ENCODE results near the gene SWT1.

The SWT1 gene

DNA sequence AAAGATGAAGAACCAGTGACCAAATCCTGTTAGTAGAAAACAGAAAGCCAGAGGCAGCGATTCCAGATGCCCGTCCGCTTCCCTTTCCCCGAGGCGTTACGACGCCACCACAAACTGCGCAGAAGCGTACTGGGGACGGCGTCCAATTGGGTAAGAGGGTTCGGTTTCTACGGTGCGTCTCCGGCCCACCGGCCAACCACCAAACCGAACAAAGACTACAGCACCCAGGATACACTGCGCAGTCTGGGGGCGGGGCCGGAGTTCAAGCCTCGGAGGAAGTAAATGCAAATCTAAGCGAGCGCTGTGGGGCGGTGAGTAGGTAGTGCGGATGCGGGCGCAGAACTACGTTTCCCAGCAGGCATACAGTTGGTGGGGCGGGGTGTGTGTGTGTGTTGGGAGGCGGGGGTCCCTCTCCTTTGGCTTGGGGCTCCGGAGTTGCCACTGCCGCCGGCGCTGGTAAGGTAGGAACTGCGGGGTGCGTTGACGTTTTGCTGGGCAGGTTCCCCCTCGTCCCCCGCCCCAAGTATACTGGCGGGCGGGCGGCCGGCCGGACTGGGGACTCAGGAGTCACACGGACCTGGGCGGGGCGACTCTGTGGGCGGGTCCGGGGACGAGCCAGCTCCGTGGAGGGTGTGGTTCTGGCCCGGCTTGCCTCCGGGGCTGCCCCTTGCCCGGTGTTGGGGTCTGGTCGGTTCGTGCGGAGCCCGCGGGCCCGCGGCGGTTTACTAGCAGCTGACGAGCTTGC, at the start of gene SWT1, which contains the start of gene TRMT1L:
Gene SWT1, plus strand, starts transcription at position 314 of the 745 bp plus-strand sequence. CDS start 3,675 bp downstream, outside the sequence.
Gene TRMT1L, minus strand, starts transcription at position 100 of the 745 bp plus-strand sequence. CDS start 241 bp downstream, outside the sequence.
- peak; percentile 99 for DNase-seq

GRCh38 chr1:185108321-185108720, 48.6 kb upstream of the SWT1 start:
- no peak for DNase-seq

DNA sequence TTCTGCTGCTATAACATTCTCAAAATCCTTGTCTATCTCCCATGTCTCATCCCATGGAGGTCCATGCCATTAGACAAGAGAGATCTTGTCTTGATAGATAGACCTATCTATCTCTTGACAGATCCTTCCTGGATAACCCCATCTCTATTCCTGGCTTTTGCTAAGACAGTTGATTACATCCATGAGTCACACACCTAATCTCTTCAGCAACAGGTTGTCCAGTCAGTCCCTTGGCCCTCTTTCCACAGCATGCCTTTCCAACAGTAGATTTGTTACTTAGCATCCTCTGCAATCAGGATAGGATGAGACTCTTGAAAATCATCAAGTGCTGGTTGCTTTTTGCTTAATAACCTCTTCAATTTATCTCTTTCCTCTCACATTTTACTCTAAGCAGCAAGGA, 46.8 kb upstream of the SWT1 start:
- DNase-seq: no peak

DNA sequence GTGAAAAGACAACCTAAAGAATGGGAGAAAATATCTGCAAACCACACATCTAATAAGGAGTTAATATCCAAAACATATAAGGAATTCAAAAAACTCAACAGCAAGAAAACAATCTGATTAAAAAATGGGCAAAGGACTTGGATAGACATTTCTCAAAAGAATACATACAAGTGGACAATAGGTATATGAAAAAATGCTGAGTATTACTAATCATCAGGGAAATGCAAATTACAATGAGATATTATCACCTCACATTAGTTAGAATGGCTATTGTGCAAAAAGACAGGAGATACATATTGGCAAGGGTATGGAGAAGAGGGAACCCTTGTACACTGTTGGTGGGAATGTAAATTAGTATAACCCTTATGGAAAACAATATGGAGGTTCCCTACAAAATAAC, 45.1 kb upstream of the SWT1 start:
- no peak for DNase-seq

DNA sequence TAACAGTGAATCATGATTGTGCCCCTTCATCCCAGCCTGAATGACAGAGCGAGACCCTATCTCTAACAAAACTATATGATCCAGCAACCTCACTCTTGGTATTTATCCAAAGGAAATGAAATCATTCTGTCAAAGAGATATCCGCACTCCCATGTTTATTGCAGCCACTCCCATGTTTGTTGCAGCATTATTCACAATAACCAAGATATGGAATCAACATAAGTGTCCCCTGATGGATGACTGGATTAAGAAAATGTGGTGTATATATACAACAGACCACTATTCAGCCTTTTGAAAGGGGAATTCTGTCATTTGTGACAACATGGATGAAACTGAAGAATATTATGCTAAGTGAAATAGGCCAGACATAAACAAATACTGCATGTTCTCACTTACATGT, 44.6 kb upstream of the SWT1 start:
- no peak for DNase-seq

DNA sequence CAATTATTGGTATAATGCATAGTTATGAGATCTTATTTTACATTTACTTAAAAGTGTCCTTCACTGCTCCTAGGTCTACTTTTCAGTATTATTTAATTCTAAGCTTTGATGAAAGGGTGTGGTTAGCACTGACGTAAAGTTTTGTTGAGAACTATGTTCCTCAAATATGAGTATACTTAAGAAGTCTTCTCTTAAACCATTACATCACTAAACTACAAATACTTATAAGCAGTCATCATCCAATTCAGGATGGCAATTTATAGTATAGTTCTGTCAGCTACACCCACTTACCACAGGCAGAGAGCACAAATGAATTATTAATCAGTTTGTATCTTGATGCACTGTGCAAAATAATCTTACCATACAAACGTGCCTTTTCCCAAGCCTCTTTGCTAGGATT, 27.3 kb upstream of the SWT1 start:
- no peak for DNase-seq

- DNase-seq: no peak
Measured at GRCh38 chr1:185132534-185132933, 24.4 kb upstream of the SWT1 start.

DNA sequence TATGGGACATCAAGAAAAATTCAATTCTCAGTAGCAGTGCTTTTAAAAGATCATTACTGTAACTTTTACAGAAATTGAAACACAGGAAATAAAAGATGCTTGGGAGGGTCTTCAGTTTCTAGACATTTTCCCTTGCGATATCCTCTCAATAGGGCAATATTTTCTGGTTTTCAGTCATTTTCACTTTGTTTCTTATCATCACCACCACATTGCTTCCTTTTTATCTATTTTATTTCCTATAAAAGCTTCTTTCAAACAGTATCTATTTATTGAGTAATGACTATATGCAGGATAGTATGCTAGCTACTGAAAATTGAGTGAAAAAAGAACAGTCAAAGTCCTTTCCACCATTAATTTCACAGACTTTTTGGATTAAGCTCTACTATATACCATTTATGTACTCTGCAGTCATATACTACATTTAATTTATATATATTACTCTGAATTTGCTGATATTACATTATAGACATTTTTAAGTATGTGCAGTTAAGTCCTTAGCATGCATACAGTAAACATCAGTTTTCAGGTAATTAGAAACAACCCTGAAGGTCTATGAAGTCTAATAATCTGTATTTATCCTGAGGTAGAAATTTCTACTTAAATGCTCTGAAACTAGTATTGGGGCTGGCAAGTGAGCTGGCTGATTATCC, 18.9 kb upstream of the SWT1 start:
- no peak for DNase-seq

DNA sequence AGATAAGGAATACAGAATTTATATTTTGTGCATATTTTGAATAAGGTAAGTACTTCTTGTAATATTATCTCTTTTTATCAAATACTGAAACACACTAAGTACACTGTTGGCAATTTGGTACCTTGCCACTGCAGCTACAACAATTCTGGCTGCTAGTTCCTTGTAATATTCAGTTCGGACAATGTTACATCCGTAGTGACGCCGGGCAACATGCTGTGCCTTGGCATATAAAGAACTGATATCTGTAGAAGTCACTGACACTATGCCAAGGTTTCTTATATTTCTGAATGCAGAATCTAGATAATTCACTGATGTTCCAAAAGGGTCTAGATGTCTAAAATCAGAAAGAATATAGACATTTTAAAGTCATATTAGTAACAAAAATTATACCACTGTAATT, 17.7 kb upstream of the SWT1 start:
- no peak for DNase-seq

GRCh38 chr1:185144233-185144632, 12.7 kb upstream of the SWT1 start:
- DNase-seq: no peak

GRCh38 chr1:185151215-185151614, 5.8 kb upstream of the SWT1 start:
- DNase-seq: no peak

GRCh38 chr1:185152187-185152767, 4.7 kb upstream of the SWT1 start:
- DNase-seq: no peak

GRCh38 chr1:185154912-185155513, 2.0 kb upstream of the SWT1 start:
- no peak for DNase-seq

GRCh38 chr1:185155600-185156287, 1.2 kb upstream of the SWT1 start:
- DNase-seq: no peak

DNA sequence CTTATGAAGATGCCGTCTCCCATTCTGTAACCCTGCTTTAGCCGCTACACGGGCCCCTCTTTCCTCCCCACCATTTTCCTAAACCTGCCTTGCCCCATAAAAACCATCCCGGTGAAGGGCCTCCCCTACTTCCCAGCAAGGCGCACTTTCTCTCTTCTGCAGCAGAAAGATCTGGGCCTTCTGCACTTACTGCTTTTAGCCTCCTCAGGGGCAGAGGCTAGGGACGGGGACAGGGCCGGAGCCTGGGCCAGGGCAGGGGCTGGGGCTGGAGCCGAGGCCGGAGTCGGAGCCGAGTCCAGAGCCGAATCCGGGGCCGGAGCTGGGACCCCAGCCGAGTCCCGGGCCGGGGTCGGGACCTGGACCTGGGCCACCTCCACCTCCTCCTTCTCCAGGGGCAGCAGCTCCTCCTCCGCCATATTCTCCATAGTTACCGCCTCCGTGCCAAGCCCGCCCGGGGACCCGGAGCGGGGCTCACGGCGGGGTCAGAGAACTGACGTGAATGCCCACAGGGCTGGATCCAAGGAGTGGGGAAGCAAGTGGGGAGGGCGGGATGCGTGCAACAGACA, 596 bp upstream of the SWT1 start:
- peak; percentile 54 for DNase-seq

- no peak for DNase-seq
Measured at GRCh38 chr1:185157599-185158412, 839 bp downstream of the SWT1 start.

- DNase-seq: peak; percentile 3
Measured at GRCh38 chr1:185158800-185159199, 1.8 kb downstream of the SWT1 start.

DNA sequence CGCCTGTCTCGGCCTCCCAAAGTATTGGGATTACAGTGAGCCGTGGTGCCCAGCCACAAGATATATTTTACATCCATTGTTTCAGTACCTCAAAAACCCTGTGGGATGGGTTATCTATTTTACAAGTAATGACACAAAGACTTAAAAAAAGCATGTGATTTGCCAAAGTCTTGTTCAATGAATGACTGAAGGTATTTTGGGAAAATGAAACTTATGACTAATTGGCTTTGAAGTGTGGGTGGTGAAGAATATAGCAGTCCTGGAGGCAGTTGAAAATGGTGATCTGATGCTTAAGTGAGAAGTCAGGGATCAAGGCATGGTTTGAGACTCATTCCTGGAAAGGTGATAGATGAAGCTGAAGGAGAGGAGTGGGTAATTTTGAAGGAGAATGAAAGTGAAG, 3.0 kb downstream of the SWT1 start:
- DNase-seq: no peak

DNA sequence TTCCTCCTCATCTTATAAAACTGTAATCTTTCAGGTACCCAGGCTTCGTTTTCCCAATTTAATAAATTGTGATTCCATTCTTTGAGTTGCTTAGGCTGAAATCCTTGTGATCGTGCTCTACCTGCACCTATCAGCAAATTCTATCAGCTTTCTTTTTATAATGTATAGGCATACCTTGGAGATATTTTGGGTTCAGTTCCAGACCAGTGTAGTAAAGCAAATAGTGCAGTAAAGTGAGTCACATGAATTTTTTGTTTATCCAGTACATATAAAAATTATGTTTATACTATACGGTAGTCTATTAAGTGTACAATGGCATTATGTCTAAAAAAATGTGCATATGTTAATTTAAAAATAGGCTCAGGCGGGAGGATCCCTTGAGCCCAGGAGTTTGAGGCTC, 5.5 kb downstream of the SWT1 start:
- no peak for DNase-seq

- DNase-seq: no peak
Measured at GRCh38 chr1:185166106-185166505, 9.1 kb downstream of the SWT1 start.

- DNase-seq: peak; percentile 48
Measured at GRCh38 chr1:185170291-185170848, 13.4 kb downstream of the SWT1 start.

DNA sequence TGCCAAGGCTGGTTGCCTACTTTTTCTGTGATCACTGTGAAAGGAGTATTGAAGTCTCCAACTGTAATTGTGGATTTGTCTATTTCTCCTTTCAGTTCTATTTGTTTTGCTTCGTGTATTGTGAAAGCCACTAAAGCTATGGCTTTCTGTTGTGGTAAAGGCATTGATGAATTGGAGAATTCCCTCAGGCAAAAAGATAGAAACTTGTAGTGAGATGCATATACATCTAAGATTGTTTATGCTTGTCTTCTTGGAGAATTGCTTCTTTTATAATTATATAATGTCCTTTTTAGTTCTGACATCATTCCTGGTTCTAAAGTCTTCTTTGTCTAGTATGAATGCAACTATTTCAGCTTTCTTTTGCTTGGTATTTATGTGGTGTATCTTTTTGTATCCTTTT, 36.8 kb downstream of the SWT1 start:
- DNase-seq: no peak

All from NCI-H1105 (cell line).